GM12864 (cell line): ENCODE data around the gene XIRP2.

Experiments
- DNase-seq: peaks from one replicate; pipeline ENCODE4 v3.0.0-alpha.2; 2011; ENCODE audit warnings: low read depth
- H3K4me3 ChIP-seq: 2 replicates; pipeline ENCODE4 v1.5.1; 2011; ENCODE audit warnings: mild to moderate bottlenecking, low read depth, low read length, control low read depth
- CTCF ChIP-seq: IDR thresholded peaks from 2 replicates; pipeline ENCODE4 v1.5.1; 2011; ENCODE audit warnings: low read depth, mild to moderate bottlenecking, moderate library complexity, low read length, control low read depth, inconsistent platforms; ENCODE audit errors: missing control alignments

The XIRP2 gene

GRCh38 chr2:167292430-167293171 lies 404.3 kb downstream of the XIRP2 start, which contains the start of gene B3GALT1:
Gene B3GALT1, plus strand, starts transcription at chr2:167293001.
- peak; percentile 25 for DNase-seq
- TF ChIP-seq CTCF: peak; percentile 24
- H3K4me3 ChIP-seq: peak within 1 kb of the TSS; percentile 61

GRCh38 chr2:167293172-167293781 lies 405.0 kb downstream of the XIRP2 start:
- DNase-seq: no peak
- peak overlapping the region; percentile 61 for H3K4me3 ChIP-seq
- TF ChIP-seq CTCF: no peak

GRCh38 chr2:167293943-167294775 lies 405.9 kb downstream of the XIRP2 start:
- no peak for TF ChIP-seq CTCF
- DNase-seq: no peak
- no peak overlapping the region for H3K4me3 ChIP-seq

- no peak for TF ChIP-seq CTCF
- no peak for DNase-seq
- H3K4me3 ChIP-seq: no peak overlapping the region
Observed at GRCh38 chr2:167294776-167295140, 406.5 kb downstream of the XIRP2 start.

GRCh38 chr2:167297292-167297691 lies 409.0 kb downstream of the XIRP2 start:
- no peak for TF ChIP-seq CTCF
- H3K4me3 ChIP-seq: no peak overlapping the region
- no peak for DNase-seq

GRCh38 chr2:167298017-167298416 lies 409.7 kb downstream of the XIRP2 start:
- TF ChIP-seq CTCF: no peak
- DNase-seq: no peak
- no peak overlapping the region for H3K4me3 ChIP-seq
